ENCODE results near the gene RPS6KC1. TPM values are rescaled to one million over a fixed set of nuclear protein-coding genes. Genes with fewer than 3 reads are reported as not detected.
"Not testable (repeated sequence)": the region's sequence is repeated elsewhere in the genome, so short reads cannot be mapped to it uniquely, and the experiment has no call there.

Gene RPS6KC1
- total RNA-seq, 1 donor from 2014 or later: 9.3 TPM

GRCh38 chr1:213211201-213211600, 160.2 kb downstream of the RPS6KC1 start:
- no peaks in the 10 kb centered on the region for H3K9me3 ChIP-seq (replicated peaks)
- DNase-seq: no peak
- H3K36me3 ChIP-seq: peaks cover 27% of the 10 kb centered on the region
- no peak overlapping the region for H3K4me3 ChIP-seq
- intact Hi-C loops (cut with micrococcal nuclease): no loop called here
- H3K4me1 ChIP-seq: no peaks in the 10 kb centered on the region
- no peaks in the 10 kb centered on the region for H3K27me3 ChIP-seq (ENCODE audit: low read depth)
- no peak for TF ChIP-seq CTCF (IDR thresholded peaks at IDR 0.05; ENCODE audit: borderline replicate concordance)
- no peak overlapping the region for H3K27ac ChIP-seq (replicated peaks)

- H3K4me1 ChIP-seq; DNase-seq; H3K9me3 ChIP-seq (replicated peaks); intact Hi-C loops (cut with micrococcal nuclease); H3K27ac ChIP-seq (replicated peaks); H3K4me3 ChIP-seq; H3K36me3 ChIP-seq; H3K27me3 ChIP-seq (ENCODE audit: low read depth): not testable (repeated sequence)
Measured at GRCh38 chr1:213219076-213219475, 168.0 kb downstream of the RPS6KC1 start.

- no peak overlapping the region for H3K4me3 ChIP-seq
- H3K9me3 ChIP-seq (replicated peaks): peaks cover 9% of the 10 kb centered on the region
- no peak for DNase-seq
- no peaks in the 10 kb centered on the region for H3K4me1 ChIP-seq
- H3K27me3 ChIP-seq (ENCODE audit: low read depth): no peaks in the 10 kb centered on the region
- H3K27ac ChIP-seq (replicated peaks): no peak overlapping the region
- intact Hi-C loops (cut with micrococcal nuclease): no loop called here
- no peaks in the 10 kb centered on the region for H3K36me3 ChIP-seq
- TF ChIP-seq CTCF (IDR thresholded peaks at IDR 0.05; ENCODE audit: borderline replicate concordance): no peak
Measured at GRCh38 chr1:213221209-213221608, 170.2 kb downstream of the RPS6KC1 start.

- H3K27ac ChIP-seq (replicated peaks): no peak overlapping the region
- H3K36me3 ChIP-seq: peaks cover 5% of the 10 kb centered on the region
- no peak overlapping the region for H3K4me3 ChIP-seq
- H3K27me3 ChIP-seq (ENCODE audit: low read depth): no peaks in the 10 kb centered on the region
- no peak for TF ChIP-seq CTCF (IDR thresholded peaks at IDR 0.05; ENCODE audit: borderline replicate concordance)
- intact Hi-C loops (cut with micrococcal nuclease): no loop called here
- H3K9me3 ChIP-seq (replicated peaks): no peaks in the 10 kb centered on the region
- H3K4me1 ChIP-seq: no peaks in the 10 kb centered on the region
- DNase-seq: no peak
Measured at GRCh38 chr1:213227458-213227857, 176.4 kb downstream of the RPS6KC1 start.

GRCh38 chr1:213231795-213232231, 180.8 kb downstream of the RPS6KC1 start:
- Histone ChIP-seq H3K27me3 (ENCODE audit: low read depth) (no peaks in the 10 kb centered on the region), H3K4me3 (no peak overlapping the region), H3K9me3 (replicated peaks) (no peaks in the 10 kb centered on the region), H3K36me3 (peaks cover 17% of the 10 kb centered on the region), H3K27ac (replicated peaks) (no peak overlapping the region), H3K4me1 (no peaks in the 10 kb centered on the region)
- DNase-seq: no peak
- no peak for TF ChIP-seq CTCF (IDR thresholded peaks at IDR 0.05; ENCODE audit: borderline replicate concordance)
- intact Hi-C loops (cut with micrococcal nuclease): no loop called here

- Histone ChIP-seq H3K36me3 (peaks cover 23% of the 10 kb centered on the region), H3K27ac (replicated peaks) (no peak overlapping the region), H3K27me3 (ENCODE audit: low read depth) (no peaks in the 10 kb centered on the region), H3K4me3 (no peak overlapping the region), H3K4me1 (peaks cover 5% of the 10 kb centered on the region), H3K9me3 (replicated peaks) (no peaks in the 10 kb centered on the region)
- no peak for TF ChIP-seq CTCF (IDR thresholded peaks at IDR 0.05; ENCODE audit: borderline replicate concordance)
- DNase-seq: no peak
- intact Hi-C loops (cut with micrococcal nuclease): loop anchor here (10.0 kb wide), 1 partner anchor 882 kb away; no protein-coding TSS in a partner anchor
Measured at GRCh38 chr1:213242883-213243282, 191.8 kb downstream of the RPS6KC1 start.

All from left ventricle myocardium inferior (tissue), 1 donor.